ENCODE measurements around the gene DAZAP2.
A peak's percentile ranks its signal among the peaks of the same experiment; 100 is the strongest.

DAZAP2 gene

GRCh38 chr12:51227962-51228361, 10.7 kb upstream of the DAZAP2 start:
- no peaks in the 10 kb centered on the region for H3K4me1 ChIP-seq (ENCODE audit: control insufficient read depth in 1 of 2, insufficient read depth in 2 of 2, low read length in 2 of 2)
- H3K27ac ChIP-seq (ENCODE audit: low read depth, low read length), result no peak overlapping the region
- no peaks in the 10 kb centered on the region for H3K9me3 ChIP-seq (ENCODE audit: control insufficient read depth in 1 of 2, low read length in 2 of 2)
- no peaks in the 10 kb centered on the region for H3K27me3 ChIP-seq (ENCODE audit: control insufficient read depth in 1 of 2, insufficient read depth in 2 of 2, low read length in 2 of 2)
- H3K9ac ChIP-seq (ENCODE audit: low read depth in 1 of 2, low read length in 2 of 2), result no peak overlapping the region
- H3K36me3 ChIP-seq (ENCODE audit: control insufficient read depth in 1 of 2, insufficient read depth in 2 of 2, low read length in 2 of 2), result no peaks in the 10 kb centered on the region
- H3K4me3 ChIP-seq (ENCODE audit: low read depth in 1 of 2, low read length in 2 of 2), result no peak overlapping the region

- H3K27ac ChIP-seq (ENCODE audit: low read depth, low read length), result no peak overlapping the region
- H3K4me1 ChIP-seq (ENCODE audit: control insufficient read depth in 1 of 2, insufficient read depth in 2 of 2, low read length in 2 of 2), result no peaks in the 10 kb centered on the region
- no peaks in the 10 kb centered on the region for H3K36me3 ChIP-seq (ENCODE audit: control insufficient read depth in 1 of 2, insufficient read depth in 2 of 2, low read length in 2 of 2)
- no peak overlapping the region for H3K9ac ChIP-seq (ENCODE audit: low read depth in 1 of 2, low read length in 2 of 2)
- no peaks in the 10 kb centered on the region for H3K27me3 ChIP-seq (ENCODE audit: control insufficient read depth in 1 of 2, insufficient read depth in 2 of 2, low read length in 2 of 2)
- H3K9me3 ChIP-seq (ENCODE audit: control insufficient read depth in 1 of 2, low read length in 2 of 2), result no peaks in the 10 kb centered on the region
- H3K4me3 ChIP-seq (ENCODE audit: low read depth in 1 of 2, low read length in 2 of 2), result no peak overlapping the region
Observed at GRCh38 chr12:51229116-51229809, 9.4 kb upstream of the DAZAP2 start.

GRCh38 chr12:51232642-51233041, 6.0 kb upstream of the DAZAP2 start:
- H3K4me3 ChIP-seq (ENCODE audit: low read depth in 1 of 2, low read length in 2 of 2), result no peak overlapping the region
- no peaks in the 10 kb centered on the region for H3K36me3 ChIP-seq (ENCODE audit: control insufficient read depth in 1 of 2, insufficient read depth in 2 of 2, low read length in 2 of 2)
- H3K9me3 ChIP-seq (ENCODE audit: control insufficient read depth in 1 of 2, low read length in 2 of 2), result no peaks in the 10 kb centered on the region
- H3K27ac ChIP-seq (ENCODE audit: low read depth, low read length), result no peak overlapping the region
- no peak overlapping the region for H3K9ac ChIP-seq (ENCODE audit: low read depth in 1 of 2, low read length in 2 of 2)
- H3K27me3 ChIP-seq (ENCODE audit: control insufficient read depth in 1 of 2, insufficient read depth in 2 of 2, low read length in 2 of 2), result no peaks in the 10 kb centered on the region
- no peaks in the 10 kb centered on the region for H3K4me1 ChIP-seq (ENCODE audit: control insufficient read depth in 1 of 2, insufficient read depth in 2 of 2, low read length in 2 of 2)

GRCh38 chr12:51234530-51234929, 4.1 kb upstream of the DAZAP2 start:
- H3K9me3 ChIP-seq (ENCODE audit: control insufficient read depth in 1 of 2, low read length in 2 of 2), result no peaks in the 10 kb centered on the region
- H3K27ac ChIP-seq (ENCODE audit: low read depth, low read length), result no peak overlapping the region
- no peaks in the 10 kb centered on the region for H3K27me3 ChIP-seq (ENCODE audit: control insufficient read depth in 1 of 2, insufficient read depth in 2 of 2, low read length in 2 of 2)
- H3K9ac ChIP-seq (ENCODE audit: low read depth in 1 of 2, low read length in 2 of 2), result no peak overlapping the region
- H3K4me3 ChIP-seq (ENCODE audit: low read depth in 1 of 2, low read length in 2 of 2), result no peak overlapping the region
- H3K4me1 ChIP-seq (ENCODE audit: control insufficient read depth in 1 of 2, insufficient read depth in 2 of 2, low read length in 2 of 2), result peaks cover 0 to 7% of the 10 kb centered on the region in 2 donors
- no peaks in the 10 kb centered on the region for H3K36me3 ChIP-seq (ENCODE audit: control insufficient read depth in 1 of 2, insufficient read depth in 2 of 2, low read length in 2 of 2)

- H3K36me3 ChIP-seq (ENCODE audit: control insufficient read depth in 1 of 2, insufficient read depth in 2 of 2, low read length in 2 of 2), result peaks cover 25 to 29% of the 10 kb centered on the region in 2 donors
- H3K9me3 ChIP-seq (ENCODE audit: control insufficient read depth in 1 of 2, low read length in 2 of 2), result no peaks in the 10 kb centered on the region
- peak overlapping the region; percentile 100 for H3K27ac ChIP-seq (ENCODE audit: low read depth, low read length)
- peaks cover 14 to 21% of the 10 kb centered on the region in 2 donors for H3K4me1 ChIP-seq (ENCODE audit: control insufficient read depth in 1 of 2, insufficient read depth in 2 of 2, low read length in 2 of 2)
- H3K27me3 ChIP-seq (ENCODE audit: control insufficient read depth in 1 of 2, insufficient read depth in 2 of 2, low read length in 2 of 2), result no peaks in the 10 kb centered on the region
- peak overlapping the region; percentile 78 to 100 for H3K9ac ChIP-seq (ENCODE audit: low read depth in 1 of 2, low read length in 2 of 2)
- peak overlapping the region; percentile 80 to 100 for H3K4me3 ChIP-seq (ENCODE audit: low read depth in 1 of 2, low read length in 2 of 2)
Observed at GRCh38 chr12:51238037-51238509, 553 bp upstream of the DAZAP2 start.

GRCh38 chr12:51240971-51241370, 2.3 kb downstream of the DAZAP2 start:
- Histone ChIP-seq H3K4me3 (ENCODE audit: low read depth in 1 of 2, low read length in 2 of 2) (no peak overlapping the region), H3K4me1 (ENCODE audit: control insufficient read depth in 1 of 2, insufficient read depth in 2 of 2, low read length in 2 of 2) (peaks cover 17 to 22% of the 10 kb centered on the region in 2 donors), H3K9ac (ENCODE audit: low read depth in 1 of 2, low read length in 2 of 2) (peak overlapping the region in 1 of 2 donors; percentile 100), H3K27me3 (ENCODE audit: control insufficient read depth in 1 of 2, insufficient read depth in 2 of 2, low read length in 2 of 2) (no peaks in the 10 kb centered on the region), H3K9me3 (ENCODE audit: control insufficient read depth in 1 of 2, low read length in 2 of 2) (no peaks in the 10 kb centered on the region), H3K36me3 (ENCODE audit: control insufficient read depth in 1 of 2, insufficient read depth in 2 of 2, low read length in 2 of 2) (peaks cover 38 to 51% of the 10 kb centered on the region in 2 donors), H3K27ac (ENCODE audit: low read depth, low read length) (no peak overlapping the region)

GRCh38 chr12:51242120-51242519, 3.5 kb downstream of the DAZAP2 start:
- peaks cover 41 to 51% of the 10 kb centered on the region in 2 donors for H3K36me3 ChIP-seq (ENCODE audit: control insufficient read depth in 1 of 2, insufficient read depth in 2 of 2, low read length in 2 of 2)

GRCh38 chr12:51242876-51243275, 4.2 kb downstream of the DAZAP2 start:
- H3K27ac ChIP-seq (ENCODE audit: low read depth, low read length), result no peak overlapping the region
- H3K4me3 ChIP-seq (ENCODE audit: low read depth in 1 of 2, low read length in 2 of 2), result no peak overlapping the region
- H3K27me3 ChIP-seq (ENCODE audit: control insufficient read depth in 1 of 2, insufficient read depth in 2 of 2, low read length in 2 of 2), result no peaks in the 10 kb centered on the region
- no peaks in the 10 kb centered on the region for H3K9me3 ChIP-seq (ENCODE audit: control insufficient read depth in 1 of 2, low read length in 2 of 2)
- no peak overlapping the region for H3K9ac ChIP-seq (ENCODE audit: low read depth in 1 of 2, low read length in 2 of 2)
- H3K4me1 ChIP-seq (ENCODE audit: control insufficient read depth in 1 of 2, insufficient read depth in 2 of 2, low read length in 2 of 2), result peaks cover 34 to 38% of the 10 kb centered on the region in 2 donors
- peaks cover 41 to 51% of the 10 kb centered on the region in 2 donors for H3K36me3 ChIP-seq (ENCODE audit: control insufficient read depth in 1 of 2, insufficient read depth in 2 of 2, low read length in 2 of 2)

More at GRCh38 chr12:51242120-51242519, 3.5 kb downstream of the DAZAP2 start:
- no peak overlapping the region for H3K4me3 ChIP-seq (ENCODE audit: low read depth in 1 of 2, low read length in 2 of 2)
- no peaks in the 10 kb centered on the region for H3K27me3 ChIP-seq (ENCODE audit: control insufficient read depth in 1 of 2, insufficient read depth in 2 of 2, low read length in 2 of 2)
- no peak overlapping the region for H3K9ac ChIP-seq (ENCODE audit: low read depth in 1 of 2, low read length in 2 of 2)
- H3K9me3 ChIP-seq (ENCODE audit: control insufficient read depth in 1 of 2, low read length in 2 of 2), result no peaks in the 10 kb centered on the region
- H3K27ac ChIP-seq (ENCODE audit: low read depth, low read length), result no peak overlapping the region
- H3K4me1 ChIP-seq (ENCODE audit: control insufficient read depth in 1 of 2, insufficient read depth in 2 of 2, low read length in 2 of 2), result peaks cover 28 to 33% of the 10 kb centered on the region in 2 donors

GRCh38 chr12:51244269-51244668, 5.6 kb downstream of the DAZAP2 start:
- H3K4me1 ChIP-seq (ENCODE audit: control insufficient read depth in 1 of 2, insufficient read depth in 2 of 2, low read length in 2 of 2), result peaks cover 35 to 36% of the 10 kb centered on the region in 2 donors
- no peaks in the 10 kb centered on the region for H3K9me3 ChIP-seq (ENCODE audit: control insufficient read depth in 1 of 2, low read length in 2 of 2)
- peaks cover 41 to 53% of the 10 kb centered on the region in 2 donors for H3K36me3 ChIP-seq (ENCODE audit: control insufficient read depth in 1 of 2, insufficient read depth in 2 of 2, low read length in 2 of 2)
- no peak overlapping the region for H3K27ac ChIP-seq (ENCODE audit: low read depth, low read length)
- no peaks in the 10 kb centered on the region for H3K27me3 ChIP-seq (ENCODE audit: control insufficient read depth in 1 of 2, insufficient read depth in 2 of 2, low read length in 2 of 2)
- H3K9ac ChIP-seq (ENCODE audit: low read depth in 1 of 2, low read length in 2 of 2), result no peak overlapping the region
- no peak overlapping the region for H3K4me3 ChIP-seq (ENCODE audit: low read depth in 1 of 2, low read length in 2 of 2)

GRCh38 chr12:51245476-51246253, 7.0 kb downstream of the DAZAP2 start:
- Histone ChIP-seq H3K27ac (ENCODE audit: low read depth, low read length) (no peak overlapping the region), H3K27me3 (ENCODE audit: control insufficient read depth in 1 of 2, insufficient read depth in 2 of 2, low read length in 2 of 2) (no peaks in the 10 kb centered on the region), H3K36me3 (ENCODE audit: control insufficient read depth in 1 of 2, insufficient read depth in 2 of 2, low read length in 2 of 2) (peaks cover 32 to 51% of the 10 kb centered on the region in 2 donors), H3K9me3 (ENCODE audit: control insufficient read depth in 1 of 2, low read length in 2 of 2) (no peaks in the 10 kb centered on the region), H3K9ac (ENCODE audit: low read depth in 1 of 2, low read length in 2 of 2) (no peak overlapping the region), H3K4me1 (ENCODE audit: control insufficient read depth in 1 of 2, insufficient read depth in 2 of 2, low read length in 2 of 2) (peaks cover 26 to 27% of the 10 kb centered on the region in 2 donors), H3K4me3 (ENCODE audit: low read depth in 1 of 2, low read length in 2 of 2) (no peak overlapping the region)

Measured in duodenal mucosa (tissue), 2 donors.